HG03060 (cell line): Measurements from ENCODE around the gene THYN1.
A peak's percentile ranks its signal among the peaks of the same experiment; 100 is the strongest.

ENCODE experiments used
- ATAC-seq: cut with Tn5 transposase; IDR thresholded peaks from one replicate; pipeline ENCODE4 v1.9.1; 2021; ENCODE audit warnings: low read depth, moderate number of reproducible peaks; ENCODE audit not compliant: unreplicated experiment

THYN1 gene

GRCh38 chr11:134226806-134227325 lies 26.3 kb downstream of the THYN1 start:
- ATAC-seq: no peak

- ATAC-seq: no peak
These were observed 28.2 kb downstream of the THYN1 start for GRCh38 chr11:134224710-134225664.

- ATAC-seq: peak; percentile 43
These were observed 29.1 kb downstream of the THYN1 start, which contains the start of the genes NCAPD3 and VPS26B for GRCh38 chr11:134223836-134224709. NCAPD3 (minus strand) TSS chr11:134223967; CDS start chr11:134223926, 41 bp downstream. VPS26B (plus strand) TSS chr11:134224671; CDS start chr11:134225123, 452 bp downstream.

- no peak for ATAC-seq
These were observed 30.0 kb downstream of the THYN1 start for GRCh38 chr11:134223121-134223520.

GRCh38 chr11:134216816-134217215 lies 36.3 kb downstream of the THYN1 start:
- no peak for ATAC-seq

- ATAC-seq: no peak
These were observed 37.3 kb downstream of the THYN1 start for GRCh38 chr11:134215836-134216235.

- no peak for ATAC-seq
These were observed 45.5 kb downstream of the THYN1 start for GRCh38 chr11:134207538-134208239.

GRCh38 chr11:134206185-134206584 lies 47.0 kb downstream of the THYN1 start:
- no peak for ATAC-seq

GRCh38 chr11:134205729-134206128 lies 47.4 kb downstream of the THYN1 start:
- no peak for ATAC-seq

- no peak for ATAC-seq
These were observed 50.5 kb downstream of the THYN1 start for GRCh38 chr11:134202661-134203060.

GRCh38 chr11:134200688-134201087 lies 52.5 kb downstream of the THYN1 start:
- ATAC-seq: no peak

- no peak for ATAC-seq
These were observed 53.6 kb downstream of the THYN1 start for GRCh38 chr11:134199531-134199930.
